Dedifferentiated amniotic fluid mesenchymal stem cell (primary cell): ENCODE results near the gene CCNYL1.
A peak's percentile ranks its signal among the peaks of the same experiment; 100 is the strongest.
"Not testable (repeated sequence)": the region's sequence is repeated elsewhere in the genome, so short reads cannot be mapped to it uniquely, and the experiment has no call there.

ENCODE experiments used
- DNase-seq: peaks from one replicate; pipeline ENCODE4 v3.0.0-alpha.2; 2016; ENCODE audit errors: extremely low spot score

Gene CCNYL1

GRCh38 chr2:207697411-207697810 is 14.0 kb upstream of the CCNYL1 start:
- DNase-seq: no peak

GRCh38 chr2:207698301-207698700 is 13.1 kb upstream of the CCNYL1 start:
- DNase-seq: no peak

- DNase-seq: no peak
These were observed 7.4 kb upstream of the CCNYL1 start for GRCh38 chr2:207704078-207704477.

- no peak for DNase-seq
These were observed 6.8 kb upstream of the CCNYL1 start for GRCh38 chr2:207704671-207705070.

GRCh38 chr2:207706936-207707860 is 4.2 kb upstream of the CCNYL1 start:
- no peak for DNase-seq

GRCh38 chr2:207711750-207712530 is 500 bp downstream of the CCNYL1 start:
- DNase-seq: peak; percentile 30

GRCh38 chr2:207716056-207716455 is 4.6 kb downstream of the CCNYL1 start:
- no peak for DNase-seq

- DNase-seq: no peak
These were observed 7.1 kb downstream of the CCNYL1 start for GRCh38 chr2:207718521-207718920.

- no peak for DNase-seq
These were observed 7.6 kb downstream of the CCNYL1 start for GRCh38 chr2:207719008-207719407.

- not testable (repeated sequence) for DNase-seq
These were observed 8.2 kb downstream of the CCNYL1 start for GRCh38 chr2:207719655-207720054.

GRCh38 chr2:207720517-207721187 is 9.2 kb downstream of the CCNYL1 start:
- no peak for DNase-seq

GRCh38 chr2:207722773-207723424 is 11.5 kb downstream of the CCNYL1 start:
- no peak for DNase-seq

- not testable (repeated sequence) for DNase-seq
These were observed 12.0 kb downstream of the CCNYL1 start for GRCh38 chr2:207723425-207723787.

- DNase-seq: no peak
These were observed 12.7 kb downstream of the CCNYL1 start for GRCh38 chr2:207724113-207724512.

- DNase-seq: no peak
These were observed 14.6 kb downstream of the CCNYL1 start for GRCh38 chr2:207725873-207726578.

- peak; percentile 22 for DNase-seq
These were observed 15.8 kb downstream of the CCNYL1 start for GRCh38 chr2:207727261-207727660.

- no peak for DNase-seq
These were observed 18.1 kb downstream of the CCNYL1 start for GRCh38 chr2:207729465-207729998.

GRCh38 chr2:207731138-207731537 is 19.7 kb downstream of the CCNYL1 start:
- DNase-seq: no peak

- DNase-seq: no peak
These were observed 22.3 kb downstream of the CCNYL1 start for GRCh38 chr2:207733597-207734240.

GRCh38 chr2:207734264-207734635 is 22.8 kb downstream of the CCNYL1 start:
- peak; percentile 27 for DNase-seq
